Inferior parietal cortex (tissue), 1 donor: ENCODE data around the gene IGFBP5.

ENCODE experiments used
- DNase-seq: peaks from one replicate; pipeline ENCODE4 v3.0.0-alpha.2; 2016; ENCODE audit errors: extremely low spot score

IGFBP5 gene

GRCh38 chr2:216714376-216714775 lies 19.0 kb upstream of the IGFBP5 start:
- DNase-seq = no peak

GRCh38 chr2:216713691-216714336 lies 18.5 kb upstream of the IGFBP5 start:
- no peak for DNase-seq

- DNase-seq = no peak
Observed at GRCh38 chr2:216711348-216711747, 16.0 kb upstream of the IGFBP5 start.

GRCh38 chr2:216710551-216711301 lies 15.4 kb upstream of the IGFBP5 start:
- no peak for DNase-seq

GRCh38 chr2:216702756-216703155 lies 7.4 kb upstream of the IGFBP5 start:
- no peak for DNase-seq

- DNase-seq = no peak
Observed at GRCh38 chr2:216701544-216701943, 6.2 kb upstream of the IGFBP5 start.

- no peak for DNase-seq
Observed at GRCh38 chr2:216700781-216701180, 5.4 kb upstream of the IGFBP5 start.

GRCh38 chr2:216700088-216700567 lies 4.8 kb upstream of the IGFBP5 start:
- DNase-seq = no peak

GRCh38 chr2:216698895-216699294 lies 3.5 kb upstream of the IGFBP5 start:
- DNase-seq = peak; percentile 81

GRCh38 chr2:216698293-216698692 lies 2.9 kb upstream of the IGFBP5 start:
- DNase-seq = no peak

- peak; percentile 52 for DNase-seq
Observed at GRCh38 chr2:216696751-216697560, 1.6 kb upstream of the IGFBP5 start.

- DNase-seq = no peak
Observed at GRCh38 chr2:216696321-216696720, 972 bp upstream of the IGFBP5 start.

GRCh38 chr2:216694826-216695217 lies 527 bp downstream of the IGFBP5 start:
- DNase-seq = no peak

GRCh38 chr2:216694082-216694825 lies 1.1 kb downstream of the IGFBP5 start:
- DNase-seq = peak; percentile 46

- no peak for DNase-seq
Observed at GRCh38 chr2:216693414-216694080, 1.8 kb downstream of the IGFBP5 start.

GRCh38 chr2:216692636-216693413 lies 2.5 kb downstream of the IGFBP5 start:
- DNase-seq = peak; percentile 49

GRCh38 chr2:216690853-216691741 lies 4.3 kb downstream of the IGFBP5 start:
- peak; percentile 73 for DNase-seq

- DNase-seq = no peak
Observed at GRCh38 chr2:216690456-216690852, 4.9 kb downstream of the IGFBP5 start.

- DNase-seq = no peak
Observed at GRCh38 chr2:216689397-216689796, 6.0 kb downstream of the IGFBP5 start.
